Fibroblast of lung (primary cell): ENCODE results near the gene BFSP2. TPM values are rescaled to one million over a fixed set of nuclear protein-coding genes. Genes with fewer than 3 reads are reported as not detected.
"Not testable (repeated sequence)": the region's sequence is repeated elsewhere in the genome, so short reads cannot be mapped to it uniquely, and the experiment has no call there.

ENCODE experiments used
- DNase-seq, 2 donors: peaks; one replicate each; pipeline versions ENCODE4 v3.0.0 to v3.0.0-alpha.2; 2010; ENCODE audit warnings: low read depth in 2 of 2
- H2AFZ ChIP-seq: 2 replicates; pipeline ENCODE4 v1.5.1; 2012; ENCODE audit warnings: low read length, control low read depth, inconsistent platforms
- H3K27ac ChIP-seq: 2 replicates; pipeline ENCODE4 v1.5.1; 2011; ENCODE audit warnings: low read length, control low read depth; ENCODE audit not compliant: insufficient read depth
- H3K27me3 ChIP-seq: 2 replicates; pipeline ENCODE4 v1.5.1; 2011; ENCODE audit warnings: mild to moderate bottlenecking, low read length; ENCODE audit not compliant: control insufficient read depth, insufficient read depth
- H3K36me3 ChIP-seq: 2 replicates; pipeline ENCODE4 v1.5.1; 2011; ENCODE audit warnings: low read length; ENCODE audit not compliant: control insufficient read depth, insufficient read depth
- H3K4me1 ChIP-seq: 2 replicates; pipeline ENCODE4 v1.5.1; 2011; ENCODE audit warnings: low read length; ENCODE audit not compliant: control insufficient read depth, insufficient read depth; ENCODE audit errors: extremely low read depth
- H3K4me2 ChIP-seq: 2 replicates; pipeline ENCODE4 v1.5.1; 2011; ENCODE audit warnings: low read length, control low read depth; ENCODE audit not compliant: insufficient read depth; ENCODE audit errors: extremely low read depth
- H3K4me3 ChIP-seq, 4 experiments: fragments of 200-600 bp in 1 of 4; sonication (generic) in 1 of 4; replicated peaks in 1 of 4; 2 replicates each; pipeline ENCODE4 v1.5.1; 2011 to 2016; ENCODE audit warnings: low read length in 4 of 4, low read depth in 3 of 4, mild to moderate bottlenecking in 3 of 4, control low read depth in 2 of 4, inconsistent platforms in 1 of 4, mixed read lengths in 1 of 4; ENCODE audit not compliant: insufficient read depth in 1 of 4; ENCODE audit errors: control extremely low read depth in 1 of 4
- H3K79me2 ChIP-seq: 2 replicates; pipeline ENCODE4 v1.5.1; 2012; ENCODE audit warnings: mild to moderate bottlenecking, low read length, inconsistent platforms; ENCODE audit not compliant: control insufficient read depth, insufficient read depth
- H3K9ac ChIP-seq: 2 replicates; pipeline ENCODE4 v1.5.1; 2011; ENCODE audit warnings: mild to moderate bottlenecking, low read length, control low read depth; ENCODE audit not compliant: insufficient read depth
- H3K9me3 ChIP-seq: 2 replicates; pipeline ENCODE4 v1.5.1; 2012; ENCODE audit warnings: low read depth, low read length; ENCODE audit not compliant: control insufficient read depth, insufficient read depth
- H4K20me1 ChIP-seq: 2 replicates; pipeline ENCODE4 v1.5.1; 2011; ENCODE audit warnings: low read length; ENCODE audit not compliant: control insufficient read depth, insufficient read depth; ENCODE audit errors: extremely low read depth
- EZH2 ChIP-seq: IDR thresholded peaks from 2 replicates; pipeline ENCODE4 v1.5.1; 2012; ENCODE audit warnings: low read length, control low read depth, mild to moderate bottlenecking; ENCODE audit errors: missing control alignments
- polyA plus RNA-seq, 2 donors: library from polyadenylated mRNA; depleted of rRNA in 1 of 2; stranded (reverse) in 1 of 2; unstranded in 1 of 2; fragments of >200 nt; gene quantifications; 2 replicates each; pipeline ENCODE4 v1.2.1, GENCODE V29; 2011 to 2012; ENCODE audit warnings: missing spikeins in 1 of 2
- total RNA-seq: library from RNA; depleted of rRNA; stranded (reverse); fragments of >200 nt; gene quantifications from 2 replicates; pipeline ENCODE4 v1.2.1, GENCODE V29; 2014
- TF ChIP-seq, protein P1 (sequence below), 2 donors: IDR thresholded peaks in 1 of 2; conservative IDR thresholded peaks in 1 of 2; 1 replicate in 1 of 2; 2 replicates in 1 of 2; pipeline ENCODE4 v1.5.1; 2011 to 2012; ENCODE audit warnings: low read length in 2 of 2, control low read depth in 1 of 2, inconsistent platforms in 1 of 2, low read depth in 1 of 2, mild to moderate bottlenecking in 1 of 2

The BFSP2 gene
- total and polyA plus RNA-seq, 2 donors (not counting 1 experiment from before 2014, with no cell fraction given) = not detected

DNA sequence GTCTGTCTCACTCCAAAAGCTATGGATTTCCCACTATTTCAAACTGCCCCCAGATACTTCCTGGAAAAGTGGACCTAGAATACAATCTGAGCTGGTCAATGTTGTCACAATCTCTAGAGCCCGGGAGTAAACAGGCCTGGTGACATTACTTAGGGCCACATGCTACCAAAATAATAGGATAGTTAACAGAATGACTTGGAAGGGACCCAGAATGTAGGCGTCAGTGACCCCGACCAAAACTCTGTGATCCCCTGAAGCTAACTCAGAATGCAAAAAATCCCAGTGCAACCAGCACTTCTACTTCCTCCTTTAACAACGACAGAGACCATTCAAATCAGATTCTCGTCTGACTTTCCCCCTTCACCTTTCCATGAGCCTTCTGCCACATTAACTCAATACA is 122.1 kb downstream of the BFSP2 start:
- TF ChIP-seq, protein P1, sequence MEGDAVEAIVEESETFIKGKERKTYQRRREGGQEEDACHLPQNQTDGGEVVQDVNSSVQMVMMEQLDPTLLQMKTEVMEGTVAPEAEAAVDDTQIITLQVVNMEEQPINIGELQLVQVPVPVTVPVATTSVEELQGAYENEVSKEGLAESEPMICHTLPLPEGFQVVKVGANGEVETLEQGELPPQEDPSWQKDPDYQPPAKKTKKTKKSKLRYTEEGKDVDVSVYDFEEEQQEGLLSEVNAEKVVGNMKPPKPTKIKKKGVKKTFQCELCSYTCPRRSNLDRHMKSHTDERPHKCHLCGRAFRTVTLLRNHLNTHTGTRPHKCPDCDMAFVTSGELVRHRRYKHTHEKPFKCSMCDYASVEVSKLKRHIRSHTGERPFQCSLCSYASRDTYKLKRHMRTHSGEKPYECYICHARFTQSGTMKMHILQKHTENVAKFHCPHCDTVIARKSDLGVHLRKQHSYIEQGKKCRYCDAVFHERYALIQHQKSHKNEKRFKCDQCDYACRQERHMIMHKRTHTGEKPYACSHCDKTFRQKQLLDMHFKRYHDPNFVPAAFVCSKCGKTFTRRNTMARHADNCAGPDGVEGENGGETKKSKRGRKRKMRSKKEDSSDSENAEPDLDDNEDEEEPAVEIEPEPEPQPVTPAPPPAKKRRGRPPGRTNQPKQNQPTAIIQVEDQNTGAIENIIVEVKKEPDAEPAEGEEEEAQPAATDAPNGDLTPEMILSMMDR (conservative IDR thresholded peaks at IDR 0.05 in 1 of 2, IDR thresholded peaks at IDR 0.05 in 1 of 2; ENCODE audit: low read depth in 1 of 2, low read length in 2 of 2) = no peak
- TF ChIP-seq EZH2 = no peak
- no peak overlapping the region for H3K4me2 ChIP-seq
- no peak for DNase-seq
- H3K27me3 ChIP-seq = no peaks in the 10 kb centered on the region
- no peaks in the 10 kb centered on the region for H4K20me1 ChIP-seq
- H3K9me3 ChIP-seq = no peaks in the 10 kb centered on the region
- H3K4me3 ChIP-seq = no peak overlapping the region
- no peaks in the 10 kb centered on the region for H3K36me3 ChIP-seq
- H3K79me2 ChIP-seq = no peaks in the 10 kb centered on the region
- H3K9ac ChIP-seq = no peak overlapping the region
- no peak overlapping the region for H2AFZ ChIP-seq
- H3K27ac ChIP-seq = no peak overlapping the region
- no peaks in the 10 kb centered on the region for H3K4me1 ChIP-seq

DNA sequence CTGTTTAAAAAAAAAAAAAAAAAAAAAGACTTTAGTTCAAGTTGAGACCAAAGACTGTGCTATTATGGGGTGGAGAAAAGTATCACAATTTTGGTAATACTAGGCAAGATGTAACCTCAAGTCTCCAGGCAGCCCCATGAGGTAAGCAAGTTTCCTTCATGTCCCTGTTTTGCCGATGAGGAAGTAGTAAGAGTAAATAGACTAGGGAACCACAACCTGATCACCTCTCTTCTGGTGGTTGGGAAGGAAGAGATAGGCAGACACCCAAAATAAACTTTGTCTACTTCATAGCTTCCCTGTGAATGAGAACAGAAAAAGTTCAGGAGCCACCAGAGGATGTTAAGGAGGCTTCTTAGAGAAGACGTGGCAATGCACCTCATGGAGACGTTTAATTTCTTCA is 123.9 kb downstream of the BFSP2 start:
- not testable (repeated sequence) for H3K27me3 ChIP-seq, H3K36me3 ChIP-seq, H3K4me3 ChIP-seq, H3K4me2 ChIP-seq, H4K20me1 ChIP-seq, H3K79me2 ChIP-seq, H2AFZ ChIP-seq, H3K9ac ChIP-seq, H3K4me1 ChIP-seq, H3K9me3 ChIP-seq, H3K27ac ChIP-seq
- peak in 1 of 2 donors; percentile 40 for DNase-seq

Other genes starting within 250 kb of the BFSP2 start
- 218 and 221 TPM in 2 replicates for gene CDV3, start 173.6 kb downstream of the BFSP2 start, total RNA-seq
- gene CDV3, start 173.6 kb downstream of the BFSP2 start, polyA plus RNA-seq = 171 and 185 TPM in 2 replicates